SU-DHL-6 (cell line): ENCODE results near the gene NENF.

Experiments used
- CTCF ChIP-seq: fragments of 200-600 bp; sonication (generic); IDR thresholded peaks from one replicate; pipeline ENCODE4 v1.5.1; 2017; ENCODE audit warnings: antibody characterized with exemption, mild to moderate bottlenecking, low read length, moderate library complexity; ENCODE audit not compliant: insufficient read depth, poor library complexity, severe bottlenecking
- EZH2phosphoT487 ChIP-seq: fragments of 200-600 bp; sonication (generic), shearing (Covaris generic); conservative IDR thresholded peaks from 2 replicates; pipeline ENCODE4 v1.6.1; 2018; ENCODE audit warnings: mild to moderate bottlenecking, antibody characterized with exemption, low read length, moderate library complexity, mixed read lengths

GRCh38 chr1:212438831-212439237 lies 6.1 kb downstream of the NENF start:
- TF ChIP-seq CTCF (no peak), EZH2phosphoT487 (no peak)
